AG04449 (cell line): Measurements from ENCODE around the gene CCDC144A.
"Not testable (repeated sequence)": the region's sequence is repeated elsewhere in the genome, so short reads cannot be mapped to it uniquely, and the experiment has no call there.

Experiments
- CTCF ChIA-PET: fragments of 350-600 bp; formaldehyde crosslinking; extraction: SDS; loops from one replicate; lab custom pipeline; 2021; ENCODE audit warnings: antibody characterized with exemption; lab: Yijun Ruan, JAX
- POLR2A ChIA-PET: fragments of 400-600, 350-600 bp; formaldehyde crosslinking; extraction: SDS; loops from one replicate; lab custom pipeline; 2020; ENCODE audit warnings: antibody characterized with exemption, inconsistent platforms; lab: Yijun Ruan, JAX
- DNase-seq: peaks from one replicate; pipeline ENCODE4 v3.0.0-alpha.2; 2010; ENCODE audit warnings: low read depth, low spot score
- H3K4me3 ChIP-seq: 2 replicates; pipeline ENCODE4 v1.5.1; 2011; ENCODE audit warnings: low read depth, mild to moderate bottlenecking, control low read depth, low read length
- CTCF ChIP-seq: IDR thresholded peaks from one replicate; pipeline ENCODE4 v1.5.1; 2011; ENCODE audit warnings: mild to moderate bottlenecking, moderate library complexity, low read length, control low read depth, inconsistent platforms; ENCODE audit not compliant: insufficient read depth; ENCODE audit errors: missing control alignments

Gene CCDC144A

GRCh38 chr17:16820979-16821543 lies 131.0 kb downstream of the CCDC144A start:
- H3K4me3 ChIP-seq: no peak overlapping the region
- ChIA-PET CTCF (no interaction called here), POLR2A (no interaction called here)
- TF ChIP-seq CTCF: no peak
- no peak for DNase-seq

GRCh38 chr17:16822133-16822532 lies 132.1 kb downstream of the CCDC144A start:
- DNase-seq, POLR2A ChIA-PET, CTCF ChIA-PET, H3K4me3 ChIP-seq: not testable (repeated sequence)

- CTCF ChIA-PET, POLR2A ChIA-PET, H3K4me3 ChIP-seq: not testable (repeated sequence)
These were observed 133.8 kb downstream of the CCDC144A start for GRCh38 chr17:16823768-16824406.

More at GRCh38 chr17:16823768-16824406, 133.8 kb downstream of the CCDC144A start:
- DNase-seq: not testable (repeated sequence)
